BJ (cell line): ENCODE results near the gene ZDHHC22. TPM values are rescaled to one million over a fixed set of nuclear protein-coding genes. Genes with fewer than 3 reads are reported as not detected.

ENCODE experiments used
- CTCF ChIA-PET: fragments of 350-600 bp; formaldehyde crosslinking; extraction: SDS; loops from one replicate; lab custom pipeline; 2021; ENCODE audit warnings: antibody characterized with exemption, inconsistent platforms; lab: Yijun Ruan, JAX
- POLR2A ChIA-PET: fragments of 300-600 bp; sonication (Branson Sonifier 250); formaldehyde crosslinking; extraction: SDS; loops from one replicate; lab custom pipeline; 2021; ENCODE audit warnings: antibody characterized with exemption; lab: Charles Lee
- DNase-seq: peaks from one replicate; pipeline ENCODE4 v3.0.0-alpha.2; 2011; ENCODE audit warnings: low read depth
- H3K27me3 ChIP-seq: 2 replicates; pipeline ENCODE4 v1.6.0; 2011; ENCODE audit warnings: low read length; ENCODE audit not compliant: control insufficient read depth, insufficient read depth
- H3K36me3 ChIP-seq: 2 replicates; pipeline ENCODE4 v1.5.1; 2011; ENCODE audit warnings: low read length; ENCODE audit not compliant: control insufficient read depth, insufficient read depth
- H3K4me3 ChIP-seq: 2 replicates; pipeline ENCODE4 v1.5.1; 2011; ENCODE audit warnings: low read depth, mild to moderate bottlenecking, control low read depth, low read length
- CTCF ChIP-seq: IDR thresholded peaks from 2 replicates; pipeline ENCODE4 v1.5.1; 2011; ENCODE audit warnings: low read depth, mild to moderate bottlenecking, control low read depth, inconsistent platforms, low read length, moderate library complexity; ENCODE audit not compliant: insufficient read depth
- polyA plus RNA-seq: library from polyadenylated mRNA; depleted of rRNA; stranded (reverse); fragments of >200 nt; gene quantifications from 2 replicates; pipeline ENCODE4 v1.2.3, GENCODE V29; 2011

ZDHHC22 gene
- polyA plus RNA-seq, 1 experiment: not detected

- no peak for DNase-seq
- no peaks in the 10 kb centered on the region for H3K36me3 ChIP-seq
- CTCF ChIA-PET: interaction anchor here (1.6 to 2.7 kb wide), 2 partner anchors 20 to 156 kb away, joined by 4 to 6 read pairs; no protein-coding TSS in a partner anchor
- no peak for TF ChIP-seq CTCF
- POLR2A ChIA-PET: no interaction called here
- peaks cover 46% of the 10 kb centered on the region for H3K27me3 ChIP-seq
- H3K4me3 ChIP-seq: no peak overlapping the region
Observed at GRCh38 chr14:77144412-77145115, 3.0 kb upstream of the ZDHHC22 start.

- no peak for TF ChIP-seq CTCF
- peaks cover 50% of the 10 kb centered on the region for H3K27me3 ChIP-seq
- ChIA-PET CTCF (interaction anchor here (1.1 to 3.1 kb wide), 3 partner anchors 9 to 158 kb away, joined by 5 to 13 read pairs (median 6); no protein-coding TSS in a partner anchor), POLR2A (no interaction called here)
- DNase-seq: no peak
- H3K4me3 ChIP-seq: no peak overlapping the region
- H3K36me3 ChIP-seq: no peaks in the 10 kb centered on the region
Observed at GRCh38 chr14:77143071-77143470, 1.5 kb upstream of the ZDHHC22 start.

- no peak for TF ChIP-seq CTCF
- DNase-seq: no peak
- Histone ChIP-seq H3K27me3 (peaks cover 51% of the 10 kb centered on the region), H3K36me3 (no peaks in the 10 kb centered on the region), H3K4me3 (no peak overlapping the region)
- POLR2A ChIA-PET: no interaction called here
- CTCF ChIA-PET: interaction anchor here (0.8 to 3.1 kb wide), 6 partner anchors 7 to 269 kb away, joined by 3 to 13 read pairs (median 4); no protein-coding TSS in a partner anchor
Observed at GRCh38 chr14:77142005-77142800, 612 bp upstream of the ZDHHC22 start.

- Histone ChIP-seq H3K27me3 (peaks cover 44% of the 10 kb centered on the region), H3K36me3 (no peaks in the 10 kb centered on the region), H3K4me3 (no peak overlapping the region)
- CTCF ChIA-PET: interaction anchor here (1.8 kb wide), 1 partner anchor 8 kb away, joined by 5 read pairs; no protein-coding TSS in a partner anchor
- no peak for TF ChIP-seq CTCF
- DNase-seq: no peak
- POLR2A ChIA-PET: no interaction called here
Observed at GRCh38 chr14:77140359-77141213, 1.0 kb downstream of the ZDHHC22 start.
